A673 (cell line): ENCODE measurements around the gene C16orf46. TPM values are rescaled to one million over a fixed set of nuclear protein-coding genes. Genes with fewer than 3 reads are reported as not detected.

ENCODE experiments used
- BruUV-seq: library from RNA; stranded (reverse); fragments of 400-500 nt; replicated peaks from 2 replicates; lab custom pipeline; 2021; lab: Mats Ljungman, UMichigan
- CTCF ChIA-PET: fragments of 300-600 bp; sonication (Branson Sonifier 250); formaldehyde crosslinking; loops from one replicate; lab custom pipeline; 2022; ENCODE audit warnings: antibody characterized with exemption; lab: Charles Lee
- POLR2A ChIA-PET: fragments of 300-600 bp; sonication (Branson Sonifier 250); formaldehyde crosslinking; loops from one replicate; lab custom pipeline; 2022; ENCODE audit warnings: antibody characterized with exemption; ENCODE audit not compliant: low non-redundant PET; lab: Charles Lee
- DNase-seq: peaks from one replicate; pipeline ENCODE4 v3.0.0-alpha.2; 2015; ENCODE audit warnings: low spot score
- H3K27ac ChIP-seq: fragments of 200-600 bp; sonication (generic); 2 replicates; pipeline ENCODE4 v1.5.1; 2016; ENCODE audit warnings: mixed run types, low read depth, mild to moderate bottlenecking, mixed read lengths, antibody characterized with exemption, low read length; ENCODE audit not compliant: poor library complexity, severe bottlenecking
- H3K27me3 ChIP-seq: fragments of 200-600 bp; sonication (generic); replicated peaks from 2 replicates; pipeline ENCODE4 v1.6.1; 2017; ENCODE audit warnings: mixed run types, low read depth, mild to moderate bottlenecking, mixed read lengths, antibody characterized with exemption, low read length; ENCODE audit not compliant: insufficient read depth, poor library complexity
- H3K36me3 ChIP-seq: fragments of 200-600 bp; sonication (generic); 2 replicates; pipeline ENCODE4 v1.6.1; 2016; ENCODE audit warnings: mixed run types, mild to moderate bottlenecking, mixed read lengths, antibody characterized with exemption, low read length; ENCODE audit not compliant: insufficient read depth, poor library complexity, severe bottlenecking
- H3K4me1 ChIP-seq: fragments of 200-600 bp; sonication (generic); 2 replicates; pipeline ENCODE4 v1.6.1; 2017; ENCODE audit warnings: mixed run types, mild to moderate bottlenecking, mixed read lengths, antibody characterized with exemption, low read length; ENCODE audit not compliant: insufficient read depth, poor library complexity, severe bottlenecking
- H3K4me3 ChIP-seq: fragments of 200-600 bp; sonication (generic); 2 replicates; pipeline ENCODE4 v1.5.1; 2016; ENCODE audit warnings: low read depth, mixed run types, mild to moderate bottlenecking, mixed read lengths, low read length; ENCODE audit not compliant: poor library complexity, severe bottlenecking
- H3K9me3 ChIP-seq: fragments of 200-600 bp; sonication (generic); 2 replicates; pipeline ENCODE4 v1.6.1; 2016; ENCODE audit warnings: mixed run types, low read depth, mild to moderate bottlenecking, mixed read lengths, antibody characterized with exemption, low read length; ENCODE audit not compliant: poor library complexity, severe bottlenecking
- EZH2 ChIP-seq: fragments of 200-600 bp; sonication (generic); IDR thresholded peaks from 2 replicates; pipeline ENCODE4 v1.6.1; 2017; ENCODE audit warnings: borderline replicate concordance, low read depth, mild to moderate bottlenecking, mixed read lengths, antibody characterized with exemption, low read length; ENCODE audit not compliant: poor library complexity, severe bottlenecking
- intact Hi-C: fragments of 100-400 bp; cut with micrococcal nuclease; formaldehyde crosslinking; loops from one replicate; pipeline ENCODE4 v1.10.0; 2022; ENCODE audit not compliant: unreplicated experiment
- total RNA-seq: library from RNA; stranded (reverse); gene quantifications from 2 replicates; pipeline ENCODE4 v1.2.3, GENCODE V29; 2021
- TF ChIP-seq, protein P1 (sequence below): fragments of 300-800, 200-600 bp; sonication (generic); conservative IDR thresholded peaks from 2 replicates; pipeline ENCODE4 v1.5.1; 2017; ENCODE audit warnings: low read depth, mild to moderate bottlenecking, antibody characterized with exemption, low read length, moderate library complexity, mixed read lengths

The C16orf46 gene
- total RNA-seq, 1 experiment from 2014 or later = 0.21 TPM

DNA sequence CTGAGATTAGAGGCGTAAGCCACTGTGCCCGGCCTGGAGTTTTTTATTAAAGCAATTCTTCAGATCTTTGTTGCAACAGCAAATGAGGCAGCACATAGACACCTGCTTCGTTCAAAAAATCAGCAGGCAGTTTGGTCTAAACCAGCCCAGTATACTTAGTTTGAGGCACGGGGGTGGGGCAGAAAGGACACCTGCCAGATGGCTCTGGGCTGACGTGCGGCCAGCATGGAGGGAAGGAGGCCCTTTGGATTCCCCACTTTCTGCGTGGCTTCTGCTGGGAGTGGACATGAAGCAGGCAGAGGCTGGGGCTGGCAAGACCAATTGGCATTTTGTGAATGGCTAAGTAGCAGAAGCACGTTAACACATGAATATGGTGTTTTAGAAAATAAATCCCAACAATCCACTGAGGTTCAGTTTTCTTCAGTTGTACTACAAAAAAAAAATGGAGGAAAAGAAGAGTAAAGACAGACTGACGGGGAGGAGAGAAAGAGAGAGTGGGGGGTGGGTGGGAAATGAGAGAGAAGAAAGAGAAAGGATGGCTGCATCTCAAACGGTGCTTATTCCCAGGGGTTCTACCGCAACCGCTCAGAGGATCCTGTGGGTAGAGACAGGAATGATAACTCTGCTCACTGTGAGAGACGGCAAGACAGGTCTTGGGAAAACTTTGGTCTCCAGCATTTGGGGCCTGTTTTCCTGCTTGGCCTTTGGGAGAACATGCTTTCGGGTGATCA, 16.3 kb downstream of the C16orf46 start:
- Histone ChIP-seq H3K9me3 (no peaks in the 10 kb centered on the region), H3K27ac (no peak overlapping the region), H3K4me1 (no peaks in the 10 kb centered on the region), H3K36me3 (no peaks in the 10 kb centered on the region), H3K4me3 (no peak overlapping the region), H3K27me3 (no peaks in the 10 kb centered on the region)
- intact Hi-C loops = no loop called here
- CTCF ChIA-PET = no interaction called here
- no peak for DNase-seq
- TF ChIP-seq EZH2 = no peak
- TF ChIP-seq, protein P1, sequence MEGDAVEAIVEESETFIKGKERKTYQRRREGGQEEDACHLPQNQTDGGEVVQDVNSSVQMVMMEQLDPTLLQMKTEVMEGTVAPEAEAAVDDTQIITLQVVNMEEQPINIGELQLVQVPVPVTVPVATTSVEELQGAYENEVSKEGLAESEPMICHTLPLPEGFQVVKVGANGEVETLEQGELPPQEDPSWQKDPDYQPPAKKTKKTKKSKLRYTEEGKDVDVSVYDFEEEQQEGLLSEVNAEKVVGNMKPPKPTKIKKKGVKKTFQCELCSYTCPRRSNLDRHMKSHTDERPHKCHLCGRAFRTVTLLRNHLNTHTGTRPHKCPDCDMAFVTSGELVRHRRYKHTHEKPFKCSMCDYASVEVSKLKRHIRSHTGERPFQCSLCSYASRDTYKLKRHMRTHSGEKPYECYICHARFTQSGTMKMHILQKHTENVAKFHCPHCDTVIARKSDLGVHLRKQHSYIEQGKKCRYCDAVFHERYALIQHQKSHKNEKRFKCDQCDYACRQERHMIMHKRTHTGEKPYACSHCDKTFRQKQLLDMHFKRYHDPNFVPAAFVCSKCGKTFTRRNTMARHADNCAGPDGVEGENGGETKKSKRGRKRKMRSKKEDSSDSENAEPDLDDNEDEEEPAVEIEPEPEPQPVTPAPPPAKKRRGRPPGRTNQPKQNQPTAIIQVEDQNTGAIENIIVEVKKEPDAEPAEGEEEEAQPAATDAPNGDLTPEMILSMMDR = no peak
- BruUV-seq = no TSS peak
- POLR2A ChIA-PET = no interaction called here

DNA sequence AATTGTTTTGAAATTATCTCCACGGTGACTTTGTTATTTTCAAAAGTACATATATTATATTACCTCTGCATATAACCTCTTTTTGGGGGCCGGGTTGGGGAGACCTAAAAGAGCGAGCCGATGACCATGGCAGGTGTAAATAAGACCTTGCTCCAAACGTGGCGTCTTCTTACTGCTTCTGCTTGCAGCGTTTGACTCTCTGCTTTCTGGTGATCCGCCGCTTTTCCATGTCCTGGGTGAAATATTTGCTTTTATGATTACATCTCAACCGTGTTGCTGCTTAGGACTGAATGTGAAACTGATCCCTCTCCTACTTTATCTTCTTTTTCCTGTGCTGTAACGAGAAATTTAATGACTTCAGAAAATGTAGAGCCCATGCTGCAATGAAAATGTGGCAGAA, 23.3 kb downstream of the C16orf46 start:
- TF ChIP-seq, protein P1 = no peak
- no peak for TF ChIP-seq EZH2
- intact Hi-C loops = no loop called here
- no peak for DNase-seq
- Histone ChIP-seq H3K4me1 (no peaks in the 10 kb centered on the region), H3K36me3 (no peaks in the 10 kb centered on the region), H3K9me3 (peaks cover 12% of the 10 kb centered on the region), H3K4me3 (no peak overlapping the region), H3K27me3 (no peaks in the 10 kb centered on the region), H3K27ac (no peak overlapping the region)
- POLR2A ChIA-PET = no interaction called here
- CTCF ChIA-PET = no interaction called here
- no TSS peak for BruUV-seq

DNA sequence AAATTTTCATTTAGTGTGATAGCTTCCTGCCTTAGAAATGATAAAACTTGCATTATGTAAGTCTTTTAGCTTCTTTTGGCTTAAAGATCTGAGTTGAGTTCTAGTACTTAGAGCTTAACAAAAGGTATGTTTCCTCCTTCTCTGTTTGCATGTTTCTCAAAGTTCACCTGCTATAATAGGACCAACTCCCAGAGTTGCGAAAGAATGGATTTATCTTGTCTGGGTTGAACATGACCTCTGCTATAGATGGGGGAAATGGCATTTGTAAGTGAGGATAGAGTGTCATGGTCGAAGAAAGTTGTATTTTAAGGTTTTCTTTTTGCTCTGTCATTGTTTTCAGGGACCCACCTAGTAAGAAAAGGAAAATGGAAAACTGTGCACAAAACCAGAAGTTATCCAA, 34.2 kb downstream of the C16orf46 start:
- ChIA-PET POLR2A (no interaction called here), CTCF (no interaction called here)
- no peaks in the 10 kb centered on the region for H3K9me3 ChIP-seq
- H3K36me3 ChIP-seq = peaks cover 39% of the 10 kb centered on the region
- no peak overlapping the region for H3K27ac ChIP-seq
- intact Hi-C loops = no loop called here
- no TSS peak for BruUV-seq
- H3K4me1 ChIP-seq = no peaks in the 10 kb centered on the region
- no peaks in the 10 kb centered on the region for H3K27me3 ChIP-seq
- H3K4me3 ChIP-seq = no peak overlapping the region
- no peak for DNase-seq
- TF ChIP-seq EZH2 = no peak
- TF ChIP-seq, protein P1 = no peak
